Neuronal stem cell (in vitro differentiated cells): ENCODE measurements around the gene UCK2.

Experiments used
- DNase-seq: peaks from one replicate; pipeline ENCODE4 v3.0.0-alpha.2; 2013; ENCODE audit warnings: low spot score
- H2AFZ ChIP-seq: one replicate; pipeline ENCODE4 v1.6.1; 2013; ENCODE audit warnings: mild to moderate bottlenecking, low read length, inconsistent platforms
- H2AK5ac ChIP-seq: 2 replicates; pipeline ENCODE4 v1.6.1; 2013; ENCODE audit warnings: low read depth, mild to moderate bottlenecking, inconsistent platforms, low read length, moderate library complexity, mixed read lengths
- H2BK120ac ChIP-seq: 2 replicates; pipeline ENCODE4 v1.6.1; 2013; ENCODE audit warnings: low read depth, mild to moderate bottlenecking, inconsistent platforms, low read length, moderate library complexity, mixed read lengths
- H2BK12ac ChIP-seq: one replicate; pipeline ENCODE4 v1.6.1; 2013; ENCODE audit warnings: low read length, inconsistent platforms
- H2BK15ac ChIP-seq: 2 replicates; pipeline ENCODE4 v1.6.1; 2013; ENCODE audit warnings: mild to moderate bottlenecking, low read length, inconsistent platforms, mixed read lengths
- H2BK5ac ChIP-seq: one replicate; pipeline ENCODE4 v1.6.1; 2013; ENCODE audit warnings: inconsistent platforms, mild to moderate bottlenecking, low read length, moderate library complexity
- H3K14ac ChIP-seq: one replicate; pipeline ENCODE4 v1.6.1; 2013; ENCODE audit warnings: low read length, inconsistent platforms
- H3K18ac ChIP-seq: 2 replicates; pipeline ENCODE4 v1.6.1; 2013; ENCODE audit warnings: low read length, inconsistent platforms
- H3K23ac ChIP-seq: 2 replicates; pipeline ENCODE4 v1.6.1; 2013; ENCODE audit warnings: low read depth, mild to moderate bottlenecking, mixed read lengths, low read length, inconsistent platforms; ENCODE audit not compliant: poor library complexity
- H3K27ac ChIP-seq: replicated peaks from 3 replicates; pipeline ENCODE4 v1.5.1; 2013; ENCODE audit warnings: low read length, inconsistent platforms
- H3K27me3 ChIP-seq, 3 experiments: 2 replicates each; pipeline ENCODE4 v1.6.1; 2013; ENCODE audit warnings: low read length in 3 of 3, mild to moderate bottlenecking in 2 of 3, inconsistent platforms in 1 of 3, low read depth in 1 of 3, mixed read lengths in 1 of 3, moderate library complexity in 1 of 3; ENCODE audit not compliant: control insufficient read depth in 3 of 3, insufficient read depth in 3 of 3
- H3K36me3 ChIP-seq, 2 donors: replicated peaks in 1 of 2; 2 replicates each; pipeline ENCODE4 v1.6.1; 2013; ENCODE audit warnings: low read length in 2 of 2; ENCODE audit not compliant: control insufficient read depth in 2 of 2, insufficient read depth in 2 of 2
- H3K4ac ChIP-seq: 2 replicates; pipeline ENCODE4 v1.6.1; 2013; ENCODE audit warnings: inconsistent platforms, mild to moderate bottlenecking, low read length, moderate library complexity
- H3K4me1 ChIP-seq, 2 donors: 1 replicate in 1 of 2; 2 replicates in 1 of 2; pipeline ENCODE4 v1.6.1; 2013; ENCODE audit warnings: low read length in 2 of 2, low read depth in 1 of 2; ENCODE audit not compliant: control insufficient read depth in 2 of 2, insufficient read depth in 1 of 2
- H3K4me2 ChIP-seq: one replicate; pipeline ENCODE4 v1.6.1; 2013; ENCODE audit warnings: mild to moderate bottlenecking, low read length, inconsistent platforms; ENCODE audit not compliant: insufficient read depth, poor library complexity, severe bottlenecking
- H3K4me3 ChIP-seq, 2 donors: 2 replicates each; pipeline ENCODE4 v1.5.1; 2013; ENCODE audit warnings: low read length in 2 of 2, mild to moderate bottlenecking in 2 of 2, inconsistent platforms in 1 of 2, moderate library complexity in 1 of 2
- H3K79me1 ChIP-seq: one replicate; pipeline ENCODE4 v1.6.1; 2013; ENCODE audit warnings: low read depth, mild to moderate bottlenecking, inconsistent platforms, low read length, moderate library complexity
- H3K9ac ChIP-seq: one replicate; pipeline ENCODE4 v1.6.1; 2013; ENCODE audit warnings: mild to moderate bottlenecking, low read depth, low read length, inconsistent platforms; ENCODE audit not compliant: poor library complexity
- H3K9me3 ChIP-seq, 2 donors: replicated peaks in 1 of 2; 2 replicates each; pipeline versions ENCODE3 to v1.6.1; 2013; ENCODE audit warnings: low read length in 2 of 2, mild to moderate bottlenecking in 2 of 2, inconsistent platforms in 1 of 2, low read depth in 1 of 2, mixed read lengths in 1 of 2, moderate library complexity in 1 of 2; ENCODE audit not compliant: control insufficient read depth in 2 of 2, insufficient read depth in 1 of 2
- H4K8ac ChIP-seq: one replicate; pipeline ENCODE4 v1.6.1; 2013; ENCODE audit warnings: low read depth, mild to moderate bottlenecking, inconsistent platforms, low read length, moderate library complexity
- H4K91ac ChIP-seq: one replicate; pipeline ENCODE4 v1.6.1; 2013; ENCODE audit warnings: low read length, low read depth, mild to moderate bottlenecking, inconsistent platforms; ENCODE audit not compliant: poor library complexity
- WGBS, 2 donors: extraction: QIAGEN DNeasy Blood & Tissue Kit; methylation state at CpG; one replicate each; pipeline ENCODE4 v1.1.7; 2013; ENCODE audit warnings: missing lambda C conversion rate in 2 of 2, mixed read lengths in 1 of 2; ENCODE audit not compliant: insufficient read length in 2 of 2, insufficient replicate concordance in 1 of 2; ENCODE audit errors: extremely low coverage in 2 of 2; 5-methylcytosine and 5-hydroxymethylcytosine counted together

The UCK2 gene

DNA sequence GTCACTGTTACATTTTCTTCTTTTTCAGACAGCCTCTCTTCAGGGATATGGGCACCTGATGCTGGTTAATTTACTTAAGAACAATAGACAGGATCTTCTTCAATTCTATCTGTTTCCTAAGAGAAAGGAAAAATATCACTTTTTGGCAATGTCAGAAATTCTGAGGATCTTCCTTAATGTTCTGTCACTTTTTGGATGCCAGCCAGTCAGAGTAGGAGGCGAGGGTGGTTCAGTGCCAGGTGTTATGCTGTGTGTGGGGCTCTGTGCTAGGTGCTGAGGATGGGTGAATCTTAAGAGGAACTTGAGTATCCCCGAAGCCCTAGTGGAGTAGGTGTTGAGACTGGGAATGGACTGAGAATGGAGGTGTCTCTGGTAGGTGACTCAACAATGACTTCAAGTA, 133.5 kb downstream of the UCK2 start:
- Histone ChIP-seq H3K27me3 (no peaks in the 10 kb centered on the region), H3K4me3 (no peak overlapping the region), H3K4ac (no peak overlapping the region), H2AFZ (no peak overlapping the region), H3K23ac (no peak overlapping the region), H3K9me3 (no peaks in the 10 kb centered on the region), H3K4me2 (no peak overlapping the region), H3K4me1 (no peaks in the 10 kb centered on the region), H2BK5ac (no peak overlapping the region), H2BK120ac (no peak overlapping the region), H3K79me1 (no peaks in the 10 kb centered on the region), H3K14ac (no peak overlapping the region), H4K8ac (no peak overlapping the region), H4K91ac (no peak overlapping the region), H3K36me3 (no peaks in the 10 kb centered on the region), H3K27ac (no peak overlapping the region), H3K9ac (no peak overlapping the region), H3K18ac (no peak overlapping the region), H2AK5ac (no peak overlapping the region), H2BK15ac (no peak overlapping the region), H2BK12ac (no peak overlapping the region)
- no peak for DNase-seq
- WGBS, 2 donors = no CpG with 5 or more reads among the region's 2 CpGs
